B cell (primary cell): ENCODE results near the gene TCF12.

ENCODE experiments used
- CTCF ChIP-seq: fragments of 200-600 bp; IDR thresholded peaks from one replicate; pipeline ENCODE4 v1.8.0; 2022; ENCODE audit warnings: antibody characterized with exemption, mild to moderate bottlenecking
- EZH2 ChIP-seq: IDR thresholded peaks from 2 replicates; pipeline ENCODE4 v1.6.1; 2012; ENCODE audit warnings: borderline replicate concordance, low read depth, mild to moderate bottlenecking, moderate library complexity, low read length; ENCODE audit not compliant: insufficient read depth, poor library complexity, severe bottlenecking

GRCh38 chr15:57326196-57326595 lies 407.8 kb downstream of the TCF12 start:
- TF ChIP-seq CTCF, result no peak
- no peak for TF ChIP-seq EZH2
